ENCODE data around the gene CTAG1A.
"Not testable (repeated sequence)": the region's sequence is repeated elsewhere in the genome, so short reads cannot be mapped to it uniquely, and the experiment has no call there.

The CTAG1A gene

GRCh38 chrX:154573061-154573460 lies 11.9 kb upstream of the CTAG1A start:
- DNase-seq (ENCODE audit: low spot score): not testable (repeated sequence)

- DNase-seq (ENCODE audit: low spot score): not testable (repeated sequence)
These were observed 9.9 kb upstream of the CTAG1A start for GRCh38 chrX:154575076-154575475.

DNA sequence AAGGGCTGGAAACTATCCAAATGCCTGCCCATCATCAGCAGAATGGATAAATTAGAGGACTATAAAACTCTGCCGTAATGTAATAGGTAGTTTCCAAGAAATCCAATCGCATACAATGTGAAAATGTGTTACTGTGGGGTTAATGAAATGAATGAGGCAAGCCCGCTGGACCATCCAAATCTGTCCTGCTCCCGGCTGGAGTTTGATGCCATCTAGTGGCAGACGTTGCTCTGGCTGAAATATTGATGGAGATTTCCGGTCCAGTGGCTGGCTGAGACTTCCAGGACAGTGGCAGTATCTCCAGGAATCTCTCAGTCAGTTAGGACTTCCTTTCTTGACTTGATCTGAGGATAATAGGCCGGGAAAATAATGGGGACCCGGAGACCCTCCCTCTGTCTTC lies 1.9 kb upstream of the CTAG1A start:
- DNase-seq (ENCODE audit: low spot score): not testable (repeated sequence)

DNA sequence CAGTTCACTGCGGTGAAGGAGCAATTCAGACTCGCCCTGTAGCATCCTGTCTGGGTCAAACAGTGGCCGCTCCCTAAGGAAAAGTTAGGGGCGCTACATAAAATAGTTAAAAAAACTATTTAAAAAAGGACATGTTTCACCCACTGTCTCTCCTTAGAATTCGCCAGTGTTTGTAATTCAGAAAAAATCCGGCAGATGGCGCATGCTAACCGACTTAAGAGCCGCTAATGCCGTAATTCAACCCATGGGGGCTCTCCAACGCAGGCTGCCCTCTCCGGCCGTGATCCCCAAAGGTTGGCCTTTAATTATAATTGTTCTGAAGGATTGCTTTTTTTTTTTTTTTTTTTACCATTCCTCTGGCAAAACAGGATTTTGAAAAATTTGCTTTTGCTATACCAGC lies 5.5 kb downstream of the CTAG1A start:
- not testable (repeated sequence) for DNase-seq (ENCODE audit: low spot score)

- DNase-seq (ENCODE audit: low spot score): no peak
These were observed 7.6 kb downstream of the CTAG1A start for GRCh38 chrX:154592505-154592904.

GRCh38 chrX:154593201-154593600 lies 8.3 kb downstream of the CTAG1A start:
- no peak for DNase-seq (ENCODE audit: low spot score)

DNA sequence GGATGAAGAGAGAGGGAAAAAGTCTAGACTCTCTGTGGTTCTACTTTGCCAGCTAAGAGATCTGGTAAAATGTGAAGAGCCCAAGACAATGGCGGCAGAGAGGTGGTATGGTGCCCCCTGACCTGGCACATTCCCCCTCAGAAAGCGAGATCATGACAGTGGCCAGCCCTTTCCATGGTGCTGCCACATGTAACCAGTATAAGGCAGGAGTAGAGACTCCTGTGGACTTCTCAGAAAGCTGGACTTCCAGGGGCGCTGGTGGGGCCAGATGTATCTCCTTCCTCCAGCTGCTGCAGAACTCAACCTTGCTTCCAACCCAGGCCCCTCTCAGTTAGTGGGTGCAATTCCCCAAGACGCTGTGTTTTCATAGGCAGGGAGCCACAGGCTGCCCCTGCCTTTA lies 9.6 kb downstream of the CTAG1A start:
- DNase-seq (ENCODE audit: low spot score): no peak

- DNase-seq (ENCODE audit: low spot score): no peak
These were observed 10.8 kb downstream of the CTAG1A start for GRCh38 chrX:154595559-154596249.

- DNase-seq (ENCODE audit: low spot score): no peak
These were observed 11.5 kb downstream of the CTAG1A start for GRCh38 chrX:154596290-154596929.

- DNase-seq (ENCODE audit: low spot score): no peak
These were observed 12.3 kb downstream of the CTAG1A start for GRCh38 chrX:154597221-154597620.

DNA sequence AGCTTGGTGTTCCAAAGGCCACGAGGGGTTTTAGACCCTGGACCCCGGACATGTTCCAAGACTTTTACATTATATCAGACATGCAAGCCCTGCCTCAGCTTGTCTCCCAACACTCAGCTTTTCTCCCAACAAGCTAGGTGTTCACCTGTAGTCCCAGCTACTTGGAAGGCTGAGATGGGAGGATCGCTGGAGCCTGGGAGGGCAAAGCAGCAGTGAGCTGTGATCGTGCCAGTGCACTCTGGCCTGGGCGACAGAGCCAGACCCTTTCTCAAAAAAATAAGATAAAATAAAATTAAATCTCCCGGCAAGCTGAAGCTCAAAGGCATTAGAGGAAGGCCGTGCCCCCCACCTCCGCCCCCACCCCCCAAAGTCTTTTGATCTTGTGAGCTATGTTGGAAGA lies 13.7 kb downstream of the CTAG1A start:
- DNase-seq (ENCODE audit: low spot score): no peak

- DNase-seq (ENCODE audit: low spot score): no peak
These were observed 14.6 kb downstream of the CTAG1A start for GRCh38 chrX:154599531-154599930.

DNA sequence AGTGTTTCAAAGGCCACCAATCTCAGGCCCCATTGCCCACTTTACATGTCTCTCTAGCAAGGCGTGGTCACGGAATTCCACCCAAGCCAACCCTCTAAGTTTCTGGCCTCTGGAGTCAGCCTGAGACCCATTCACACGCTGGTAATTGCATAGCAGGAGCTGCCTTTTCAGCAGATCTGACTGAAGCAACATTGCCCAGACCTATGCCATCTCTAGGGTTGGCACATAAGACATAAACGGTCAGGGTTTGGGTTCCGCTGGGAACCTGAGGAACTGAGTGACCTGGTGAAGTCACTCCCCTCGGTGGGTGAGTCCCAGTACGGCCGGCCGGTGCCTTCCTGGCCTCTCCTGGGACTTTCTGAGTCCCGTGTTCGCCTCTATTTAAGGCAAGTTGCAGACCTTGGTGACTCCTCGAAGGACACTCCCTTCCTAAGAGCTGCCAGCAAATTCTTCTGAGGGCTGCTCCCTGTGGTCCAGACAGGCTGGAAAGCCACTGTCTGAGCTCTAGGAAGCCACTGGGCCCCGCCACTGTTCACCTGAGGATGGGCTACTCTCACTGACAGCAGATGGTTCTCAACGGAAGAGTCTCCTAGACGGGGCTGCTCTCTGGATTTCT lies 15.9 kb downstream of the CTAG1A start:
- no peak for DNase-seq (ENCODE audit: low spot score)

GRCh38 chrX:154602226-154602625 lies 17.3 kb downstream of the CTAG1A start:
- no peak for DNase-seq (ENCODE audit: low spot score)

- DNase-seq (ENCODE audit: low spot score): no peak
These were observed 18.0 kb downstream of the CTAG1A start for GRCh38 chrX:154602766-154603437.

GRCh38 chrX:154603438-154604430 lies 18.8 kb downstream of the CTAG1A start:
- no peak for DNase-seq (ENCODE audit: low spot score)

GRCh38 chrX:154605566-154605965 lies 20.6 kb downstream of the CTAG1A start:
- no peak for DNase-seq (ENCODE audit: low spot score)

- no peak for DNase-seq (ENCODE audit: low spot score)
These were observed 22.4 kb downstream of the CTAG1A start for GRCh38 chrX:154607370-154607769.

DNA sequence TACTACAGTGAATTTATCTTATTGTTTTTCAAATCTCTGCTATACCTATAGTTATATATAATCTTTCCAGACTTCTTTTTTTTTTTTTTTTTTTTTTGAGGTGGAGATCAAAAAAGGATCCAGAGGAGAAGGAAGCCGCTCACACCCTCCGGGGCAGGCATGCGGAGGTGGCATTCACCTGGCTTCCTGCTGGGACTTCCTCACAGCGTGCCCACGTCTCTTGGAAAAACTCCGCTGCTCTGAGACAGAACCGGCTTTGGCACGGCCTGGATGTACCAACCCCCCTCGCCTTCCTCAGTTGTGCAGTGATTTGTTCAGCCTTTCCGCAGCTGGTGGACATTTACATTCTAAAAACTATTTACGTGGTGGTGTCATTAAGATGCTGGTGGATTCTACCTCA lies 23.0 kb downstream of the CTAG1A start:
- not testable (repeated sequence) for DNase-seq (ENCODE audit: low spot score)

GRCh38 chrX:154608823-154609222 lies 23.9 kb downstream of the CTAG1A start:
- DNase-seq (ENCODE audit: low spot score): not testable (repeated sequence)

GRCh38 chrX:154611146-154611545 lies 26.2 kb downstream of the CTAG1A start:
- not testable (repeated sequence) for DNase-seq (ENCODE audit: low spot score)

GRCh38 chrX:154613586-154613985 lies 28.7 kb downstream of the CTAG1A start:
- not testable (repeated sequence) for DNase-seq (ENCODE audit: low spot score)

All from hematopoietic multipotent progenitor cell treated with erythropoietin and hydrocortisone succinate and interleukin-3 and kit ligand, for 15 days (in vitro differentiated cells).